Astrocyte of the spinal cord (primary cell): ENCODE measurements around the gene FNDC3B.
A peak's percentile ranks its signal among the peaks of the same experiment; 100 is the strongest.

Experiments
- DNase-seq: peaks from one replicate; pipeline ENCODE4 v3.0.0; 2011; ENCODE audit warnings: low read depth, low spot score
- H3K4me3 ChIP-seq: 2 replicates; pipeline ENCODE4 v1.5.1; 2011; ENCODE audit warnings: low read depth, mild to moderate bottlenecking, low read length, moderate library complexity
- CTCF ChIP-seq: IDR thresholded peaks from 2 replicates; pipeline ENCODE4 v1.5.1; 2012; ENCODE audit warnings: low read depth, mild to moderate bottlenecking, low read length, inconsistent platforms
- in situ Hi-C: cut with HindIII; loops from 2 replicates; pipeline ENCODE4 v1.10.0; 2017; ENCODE audit warnings: low sequenced_read_pairs

FNDC3B gene

GRCh38 chr3:172280406-172281051, 241.2 kb downstream of the FNDC3B start:
- DNase-seq, result peak; percentile 88
- in situ Hi-C loops, result no loop called here
- H3K4me3 ChIP-seq, result no peak overlapping the region
- TF ChIP-seq CTCF, result no peak

GRCh38 chr3:172281884-172282283, 242.5 kb downstream of the FNDC3B start:
- no peak for DNase-seq
- no peak overlapping the region for H3K4me3 ChIP-seq
- in situ Hi-C loops, result no loop called here
- no peak for TF ChIP-seq CTCF

DNA sequence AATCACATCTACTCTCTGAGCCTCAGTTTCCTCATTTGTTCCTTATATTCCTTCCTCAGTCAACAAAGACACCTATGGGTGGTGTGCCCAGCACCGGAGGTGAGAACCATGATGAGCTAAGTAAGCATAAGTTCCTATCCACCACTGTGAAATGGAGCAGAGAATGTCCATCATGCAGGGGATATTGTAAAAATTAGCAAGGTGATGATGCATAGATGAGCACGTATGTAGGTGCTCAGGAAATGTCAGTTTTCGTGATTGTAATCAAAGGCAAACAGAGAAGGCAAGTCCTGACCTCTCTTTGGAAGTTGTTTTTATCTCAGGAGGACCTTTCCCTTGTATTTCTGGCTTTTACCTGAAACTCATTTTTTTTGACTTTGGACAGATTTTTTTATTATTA, 243.5 kb downstream of the FNDC3B start:
- no peak for TF ChIP-seq CTCF
- in situ Hi-C loops, result no loop called here
- DNase-seq, result no peak
- H3K4me3 ChIP-seq, result no peak overlapping the region

DNA sequence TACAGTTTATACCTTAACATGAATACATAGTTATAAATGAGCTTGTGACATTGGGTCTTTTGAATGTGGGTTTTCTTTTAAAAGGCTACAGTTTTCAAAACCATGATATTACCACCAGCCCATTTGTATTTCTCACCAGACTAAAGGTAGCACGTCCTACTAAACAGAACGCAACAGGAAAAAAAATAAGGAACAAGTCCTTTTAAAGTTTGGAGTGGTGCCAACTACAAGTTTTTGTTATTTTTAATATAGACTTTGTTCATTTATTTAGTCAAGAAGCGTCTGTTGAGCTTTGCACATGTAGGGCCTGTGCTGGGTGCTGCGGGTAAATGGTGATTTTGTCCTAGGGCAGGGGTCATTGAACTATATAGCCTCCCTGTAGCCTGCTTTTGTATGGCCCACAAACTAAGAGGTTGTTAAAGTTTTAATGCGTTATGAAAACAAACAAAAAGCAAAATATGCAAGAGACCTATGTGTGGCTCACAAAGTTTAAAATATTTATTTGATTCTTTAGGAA, 244.5 kb downstream of the FNDC3B start:
- no peak for TF ChIP-seq CTCF
- DNase-seq, result no peak
- no peak overlapping the region for H3K4me3 ChIP-seq
- in situ Hi-C loops, result no loop called here

DNA sequence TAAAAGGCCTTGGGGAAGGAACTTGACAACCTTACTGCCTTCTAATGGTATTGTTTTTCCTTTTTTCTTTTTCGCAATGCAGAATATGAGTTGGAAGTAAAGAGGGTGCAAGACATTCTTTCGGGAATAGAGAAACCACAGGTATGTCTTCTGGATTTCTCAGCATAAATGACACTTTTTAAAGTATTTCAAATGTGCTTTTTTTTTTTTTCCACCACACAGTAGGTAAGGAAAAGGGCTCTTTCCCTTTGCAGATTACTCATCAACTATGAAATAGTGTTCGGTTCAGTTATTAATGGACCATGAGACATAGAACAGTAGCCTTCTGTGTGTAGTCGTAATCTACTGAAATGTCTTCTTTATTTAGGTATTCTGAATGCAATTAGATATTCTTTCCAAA, 246.5 kb downstream of the FNDC3B start:
- no peak for TF ChIP-seq CTCF
- H3K4me3 ChIP-seq, result no peak overlapping the region
- DNase-seq, result peak; percentile 70
- in situ Hi-C loops, result no loop called here

GRCh38 chr3:172286548-172287148, 247.3 kb downstream of the FNDC3B start:
- no peak for DNase-seq
- no peak for TF ChIP-seq CTCF
- H3K4me3 ChIP-seq, result no peak overlapping the region
- in situ Hi-C loops, result no loop called here
